H1 (cell line): Measurements from ENCODE around the gene ETV4. TPM values are rescaled to one million over a fixed set of nuclear protein-coding genes. Genes with fewer than 3 reads are reported as not detected.

Source experiments
- CHD1 ChIP-seq: IDR thresholded peaks from 2 replicates; pipeline ENCODE4 v1.6.1; 2012; ENCODE audit warnings: low read depth, low read length, improper control_type of control experiment
- GABPA ChIP-seq: IDR thresholded peaks from 2 replicates; pipeline ENCODE4 v1.6.1; 2011; ENCODE audit warnings: mild to moderate bottlenecking, low read length, moderate library complexity, borderline replicate concordance; ENCODE audit not compliant: insufficient read depth
- GTF2F1 ChIP-seq: IDR thresholded peaks from 2 replicates; pipeline ENCODE4 v1.6.1; 2012; ENCODE audit warnings: low read depth, low read length, improper control_type of control experiment, borderline replicate concordance
- NRF1 ChIP-seq: IDR thresholded peaks from 2 replicates; pipeline ENCODE4 v1.6.1; 2011; ENCODE audit warnings: mild to moderate bottlenecking, low read depth, low read length, improper control_type of control experiment
- PHF8 ChIP-seq: fragments of 200-600 bp; sonication (generic); conservative IDR thresholded peaks from 2 replicates; pipeline ENCODE4 v1.7.1; 2012; ENCODE audit warnings: low read depth, mild to moderate bottlenecking, inconsistent platforms, low read length, moderate library complexity
- RFX5 ChIP-seq: IDR thresholded peaks from 2 replicates; pipeline ENCODE4 v1.6.1; 2011; ENCODE audit warnings: low read depth, low read length, improper control_type of control experiment, borderline replicate concordance
- RNF2 ChIP-seq: fragments of 200-900, 300-1000 bp; sonication (generic); IDR thresholded peaks from 2 replicates; pipeline ENCODE4 v1.7.1; 2016; ENCODE audit warnings: borderline replicate concordance, low read depth, mild to moderate bottlenecking, antibody characterized with exemption, low read length; ENCODE audit not compliant: poor library complexity, severe bottlenecking; ENCODE audit errors: missing control alignments
- SIX5 ChIP-seq: IDR thresholded peaks from 2 replicates; pipeline ENCODE4 v1.6.1; 2011; ENCODE audit warnings: mild to moderate bottlenecking, low read depth, low read length
- polyA plus RNA-seq, 7 experiments: library from polyadenylated mRNA; depleted of rRNA in 3 of 7; stranded (reverse) in 5 of 7; unstranded in 2 of 7; fragments of >200 nt in 5 of 7; fragments of 200-250 nt in 2 of 7; gene quantifications; 1 replicate in 5 of 7; 2 replicates in 1 of 7; 4 replicates in 1 of 7; pipeline versions ENCODE4 v1.2.1 to v1.2.3, GENCODE V29; 2011 to 2013; ENCODE audit warnings: missing spikeins in 2 of 7, mixed read lengths in 2 of 7
- total RNA-seq: library from RNA; stranded (reverse); fragmentation: NEBNext Ultra II Directional; extraction: Animal tissue kit (Norgen Biotek cat#: 25700); gene quantifications from 2 replicates; pipeline ENCODE4 v1.2.1, GENCODE V29; 2021
- TF ChIP-seq, protein P1 (sequence below): fragments of 300-600 bp; sonication (generic); IDR thresholded peaks from 2 replicates; pipeline ENCODE4 v1.7.1; 2012; ENCODE audit warnings: low read length, moderate library complexity, mild to moderate bottlenecking, inconsistent platforms; ENCODE audit not compliant: insufficient replicate concordance

The ETV4 gene
- total and polyA plus RNA-seq, 2 of the 8 experiments (the other 6 are each of a cell fraction or from before 2014, with no cell fraction given), result 75.2 to 143 TPM

DNA sequence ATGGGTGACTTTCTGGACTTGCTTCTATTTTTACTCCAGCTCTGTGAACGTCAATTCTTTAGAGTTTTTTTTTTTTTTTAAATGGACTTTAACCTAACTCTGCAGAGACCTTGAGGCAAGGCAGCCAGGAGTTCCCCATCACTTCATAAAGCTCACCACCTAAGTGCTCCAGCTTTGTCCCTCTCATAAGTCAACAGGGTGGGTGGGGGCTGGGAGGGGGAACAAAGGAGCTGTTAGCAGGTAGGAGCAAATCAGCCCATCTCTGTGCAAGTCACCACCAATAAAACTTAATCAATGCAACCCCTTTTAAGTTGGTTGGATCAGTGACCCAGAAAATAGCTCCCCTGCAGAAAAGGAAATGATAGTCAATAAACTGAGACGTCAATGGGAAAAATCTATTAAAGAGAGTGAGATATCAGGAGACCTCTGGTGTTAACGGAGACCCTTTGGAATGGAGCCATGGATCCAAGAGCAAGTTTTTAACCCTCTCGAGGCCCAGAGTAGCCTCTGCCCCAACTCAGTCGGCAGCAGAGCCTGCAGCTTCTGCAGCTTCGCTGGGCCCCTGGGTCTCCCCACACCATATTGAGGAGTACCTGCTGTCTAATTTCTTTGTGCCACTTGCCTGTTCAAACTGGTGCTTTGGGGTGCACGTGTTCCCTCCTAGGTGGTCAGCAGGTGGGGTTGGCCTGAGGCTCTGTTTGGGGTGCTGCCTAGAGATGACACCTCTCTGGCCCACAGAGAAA is 27.6 kb upstream of the ETV4 start (continued):
- TF ChIP-seq, protein P1, sequence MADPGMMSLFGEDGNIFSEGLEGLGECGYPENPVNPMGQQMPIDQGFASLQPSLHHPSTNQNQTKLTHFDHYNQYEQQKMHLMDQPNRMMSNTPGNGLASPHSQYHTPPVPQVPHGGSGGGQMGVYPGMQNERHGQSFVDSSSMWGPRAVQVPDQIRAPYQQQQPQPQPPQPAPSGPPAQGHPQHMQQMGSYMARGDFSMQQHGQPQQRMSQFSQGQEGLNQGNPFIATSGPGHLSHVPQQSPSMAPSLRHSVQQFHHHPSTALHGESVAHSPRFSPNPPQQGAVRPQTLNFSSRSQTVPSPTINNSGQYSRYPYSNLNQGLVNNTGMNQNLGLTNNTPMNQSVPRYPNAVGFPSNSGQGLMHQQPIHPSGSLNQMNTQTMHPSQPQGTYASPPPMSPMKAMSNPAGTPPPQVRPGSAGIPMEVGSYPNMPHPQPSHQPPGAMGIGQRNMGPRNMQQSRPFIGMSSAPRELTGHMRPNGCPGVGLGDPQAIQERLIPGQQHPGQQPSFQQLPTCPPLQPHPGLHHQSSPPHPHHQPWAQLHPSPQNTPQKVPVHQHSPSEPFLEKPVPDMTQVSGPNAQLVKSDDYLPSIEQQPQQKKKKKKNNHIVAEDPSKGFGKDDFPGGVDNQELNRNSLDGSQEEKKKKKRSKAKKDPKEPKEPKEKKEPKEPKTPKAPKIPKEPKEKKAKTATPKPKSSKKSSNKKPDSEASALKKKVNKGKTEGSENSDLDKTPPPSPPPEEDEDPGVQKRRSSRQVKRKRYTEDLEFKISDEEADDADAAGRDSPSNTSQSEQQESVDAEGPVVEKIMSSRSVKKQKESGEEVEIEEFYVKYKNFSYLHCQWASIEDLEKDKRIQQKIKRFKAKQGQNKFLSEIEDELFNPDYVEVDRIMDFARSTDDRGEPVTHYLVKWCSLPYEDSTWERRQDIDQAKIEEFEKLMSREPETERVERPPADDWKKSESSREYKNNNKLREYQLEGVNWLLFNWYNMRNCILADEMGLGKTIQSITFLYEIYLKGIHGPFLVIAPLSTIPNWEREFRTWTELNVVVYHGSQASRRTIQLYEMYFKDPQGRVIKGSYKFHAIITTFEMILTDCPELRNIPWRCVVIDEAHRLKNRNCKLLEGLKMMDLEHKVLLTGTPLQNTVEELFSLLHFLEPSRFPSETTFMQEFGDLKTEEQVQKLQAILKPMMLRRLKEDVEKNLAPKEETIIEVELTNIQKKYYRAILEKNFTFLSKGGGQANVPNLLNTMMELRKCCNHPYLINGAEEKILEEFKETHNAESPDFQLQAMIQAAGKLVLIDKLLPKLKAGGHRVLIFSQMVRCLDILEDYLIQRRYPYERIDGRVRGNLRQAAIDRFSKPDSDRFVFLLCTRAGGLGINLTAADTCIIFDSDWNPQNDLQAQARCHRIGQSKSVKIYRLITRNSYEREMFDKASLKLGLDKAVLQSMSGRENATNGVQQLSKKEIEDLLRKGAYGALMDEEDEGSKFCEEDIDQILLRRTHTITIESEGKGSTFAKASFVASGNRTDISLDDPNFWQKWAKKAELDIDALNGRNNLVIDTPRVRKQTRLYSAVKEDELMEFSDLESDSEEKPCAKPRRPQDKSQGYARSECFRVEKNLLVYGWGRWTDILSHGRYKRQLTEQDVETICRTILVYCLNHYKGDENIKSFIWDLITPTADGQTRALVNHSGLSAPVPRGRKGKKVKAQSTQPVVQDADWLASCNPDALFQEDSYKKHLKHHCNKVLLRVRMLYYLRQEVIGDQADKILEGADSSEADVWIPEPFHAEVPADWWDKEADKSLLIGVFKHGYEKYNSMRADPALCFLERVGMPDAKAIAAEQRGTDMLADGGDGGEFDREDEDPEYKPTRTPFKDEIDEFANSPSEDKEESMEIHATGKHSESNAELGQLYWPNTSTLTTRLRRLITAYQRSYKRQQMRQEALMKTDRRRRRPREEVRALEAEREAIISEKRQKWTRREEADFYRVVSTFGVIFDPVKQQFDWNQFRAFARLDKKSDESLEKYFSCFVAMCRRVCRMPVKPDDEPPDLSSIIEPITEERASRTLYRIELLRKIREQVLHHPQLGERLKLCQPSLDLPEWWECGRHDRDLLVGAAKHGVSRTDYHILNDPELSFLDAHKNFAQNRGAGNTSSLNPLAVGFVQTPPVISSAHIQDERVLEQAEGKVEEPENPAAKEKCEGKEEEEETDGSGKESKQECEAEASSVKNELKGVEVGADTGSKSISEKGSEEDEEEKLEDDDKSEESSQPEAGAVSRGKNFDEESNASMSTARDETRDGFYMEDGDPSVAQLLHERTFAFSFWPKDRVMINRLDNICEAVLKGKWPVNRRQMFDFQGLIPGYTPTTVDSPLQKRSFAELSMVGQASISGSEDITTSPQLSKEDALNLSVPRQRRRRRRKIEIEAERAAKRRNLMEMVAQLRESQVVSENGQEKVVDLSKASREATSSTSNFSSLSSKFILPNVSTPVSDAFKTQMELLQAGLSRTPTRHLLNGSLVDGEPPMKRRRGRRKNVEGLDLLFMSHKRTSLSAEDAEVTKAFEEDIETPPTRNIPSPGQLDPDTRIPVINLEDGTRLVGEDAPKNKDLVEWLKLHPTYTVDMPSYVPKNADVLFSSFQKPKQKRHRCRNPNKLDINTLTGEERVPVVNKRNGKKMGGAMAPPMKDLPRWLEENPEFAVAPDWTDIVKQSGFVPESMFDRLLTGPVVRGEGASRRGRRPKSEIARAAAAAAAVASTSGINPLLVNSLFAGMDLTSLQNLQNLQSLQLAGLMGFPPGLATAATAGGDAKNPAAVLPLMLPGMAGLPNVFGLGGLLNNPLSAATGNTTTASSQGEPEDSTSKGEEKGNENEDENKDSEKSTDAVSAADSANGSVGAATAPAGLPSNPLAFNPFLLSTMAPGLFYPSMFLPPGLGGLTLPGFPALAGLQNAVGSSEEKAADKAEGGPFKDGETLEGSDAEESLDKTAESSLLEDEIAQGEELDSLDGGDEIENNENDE, result no peak
- TF ChIP-seq GABPA, result no peak
- TF ChIP-seq RNF2, result no peak
- TF ChIP-seq PHF8, result no peak
- TF ChIP-seq GTF2F1, result no peak
- no peak for TF ChIP-seq SIX5
- no peak for TF ChIP-seq CHD1
- no peak for TF ChIP-seq NRF1
- TF ChIP-seq RFX5, result no peak
